Prostate gland (tissue), 2 donors: ENCODE measurements around the gene SPATA31D4. TPM values are rescaled to one million over a fixed set of nuclear protein-coding genes. Genes with fewer than 3 reads are reported as not detected.

Experiments used
- DNase-seq: peaks from one replicate; pipeline ENCODE4 v3.0.0-alpha.2; 2019; ENCODE audit warnings: low spot score
- H3K27ac ChIP-seq, 2 donors: fragments of 200-600 bp; sonication (generic); 2 replicates each; pipeline ENCODE4 v1.5.1; 2017 to 2019
- H3K27me3 ChIP-seq: fragments of 200-600 bp; sonication (generic); replicated peaks from 2 replicates; pipeline ENCODE4 v1.5.1; 2019; ENCODE audit not compliant: insufficient read depth
- H3K36me3 ChIP-seq, 2 donors: fragments of 200-600 bp; sonication (generic); 1 replicate in 1 of 2; 2 replicates in 1 of 2; pipeline versions ENCODE4 v1.5.1 to v1.8.1; 2017 to 2019
- H3K4me1 ChIP-seq: fragments of 200-600 bp; sonication (generic); replicated peaks from 2 replicates; pipeline ENCODE4 v1.5.1; 2019
- H3K4me3 ChIP-seq, 2 donors: fragments of 200-600 bp; sonication (generic); 2 replicates each; pipeline ENCODE4 v1.5.1; 2017 to 2019
- H3K9me3 ChIP-seq: fragments of 200-600 bp; sonication (generic); 2 replicates; pipeline ENCODE4 v1.5.1; 2017
- POLR2A ChIP-seq: fragments of 450-650 bp; IDR thresholded peaks from one replicate; pipeline ENCODE4 v1.6.1; 2016; ENCODE audit warnings: antibody characterized with exemption, mild to moderate bottlenecking
- POLR2AphosphoS5 ChIP-seq: sonication (generic); formaldehyde crosslinking; IDR thresholded peaks from one replicate; pipeline ENCODE4 v1.6.1; 2017; ENCODE audit warnings: antibody characterized with exemption
- WGBS: methylation state at CpG from one replicate; pipeline ENCODE4 v1.1.5; 2018; 5-methylcytosine and 5-hydroxymethylcytosine counted together
- intact Hi-C: fragments of 100-400 bp; cut with DNase I; formaldehyde crosslinking; loops from one replicate; pipeline ENCODE4 v1.14.2; 2022
- total RNA-seq, 2 donors: library from RNA; depleted of rRNA; stranded (reverse); fragments of >200 nt; gene quantifications; one replicate each; pipeline ENCODE4 v1.1.0, GENCODE V29; 2016
- TF ChIP-seq, protein P1 (sequence below), 4 experiments: fragments of 200-600 bp in 2 of 4; fragments of 450-650 bp in 2 of 4; sonication (generic) in 2 of 4; IDR thresholded peaks; 1 replicate in 3 of 4; 2 replicates in 1 of 4; pipeline ENCODE4 v1.5.1; 2016 to 2019; ENCODE audit warnings: antibody characterized with exemption in 4 of 4, mild to moderate bottlenecking in 2 of 4, moderate library complexity in 2 of 4

SPATA31D4 gene
- total RNA-seq, 2 donors from 2014 or later: 0.51 TPM; not detected in 1

DNA sequence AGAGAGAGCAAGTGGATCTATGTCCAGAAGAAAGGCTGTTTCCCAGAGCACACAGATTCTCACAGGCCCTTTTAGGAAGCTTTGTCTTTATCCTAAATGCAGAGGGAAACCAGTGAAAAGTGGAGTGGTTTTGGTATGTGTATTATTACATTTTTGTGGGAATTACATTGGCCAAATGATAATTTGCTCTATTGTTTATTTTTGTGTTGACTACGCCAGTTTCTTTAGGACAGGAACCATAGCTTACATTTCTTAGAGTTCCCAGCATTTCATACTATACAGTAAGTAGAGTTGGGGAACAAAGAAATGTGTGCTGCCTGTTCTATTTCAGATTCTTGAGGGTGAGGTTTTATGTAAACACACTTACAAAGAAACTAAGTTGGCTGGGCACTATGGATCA is 29.4 kb upstream of the SPATA31D4 start:
- Histone ChIP-seq H3K9me3 (no peaks in the 10 kb centered on the region), H3K36me3 (no peaks in the 10 kb centered on the region), H3K4me1 (no peaks in the 10 kb centered on the region), H3K27me3 (no peaks in the 10 kb centered on the region), H3K4me3 (no peak overlapping the region), H3K27ac (no peak overlapping the region)
- 88% methylated on average over 1 of the region's 1 CpG for WGBS
- TF ChIP-seq POLR2AphosphoS5 (no peak), POLR2A (no peak)
- TF ChIP-seq, protein P1, sequence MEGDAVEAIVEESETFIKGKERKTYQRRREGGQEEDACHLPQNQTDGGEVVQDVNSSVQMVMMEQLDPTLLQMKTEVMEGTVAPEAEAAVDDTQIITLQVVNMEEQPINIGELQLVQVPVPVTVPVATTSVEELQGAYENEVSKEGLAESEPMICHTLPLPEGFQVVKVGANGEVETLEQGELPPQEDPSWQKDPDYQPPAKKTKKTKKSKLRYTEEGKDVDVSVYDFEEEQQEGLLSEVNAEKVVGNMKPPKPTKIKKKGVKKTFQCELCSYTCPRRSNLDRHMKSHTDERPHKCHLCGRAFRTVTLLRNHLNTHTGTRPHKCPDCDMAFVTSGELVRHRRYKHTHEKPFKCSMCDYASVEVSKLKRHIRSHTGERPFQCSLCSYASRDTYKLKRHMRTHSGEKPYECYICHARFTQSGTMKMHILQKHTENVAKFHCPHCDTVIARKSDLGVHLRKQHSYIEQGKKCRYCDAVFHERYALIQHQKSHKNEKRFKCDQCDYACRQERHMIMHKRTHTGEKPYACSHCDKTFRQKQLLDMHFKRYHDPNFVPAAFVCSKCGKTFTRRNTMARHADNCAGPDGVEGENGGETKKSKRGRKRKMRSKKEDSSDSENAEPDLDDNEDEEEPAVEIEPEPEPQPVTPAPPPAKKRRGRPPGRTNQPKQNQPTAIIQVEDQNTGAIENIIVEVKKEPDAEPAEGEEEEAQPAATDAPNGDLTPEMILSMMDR (IDR thresholded peaks at IDR 0.05): no peak
- DNase-seq: no peak
- intact Hi-C loops: no loop called here

DNA sequence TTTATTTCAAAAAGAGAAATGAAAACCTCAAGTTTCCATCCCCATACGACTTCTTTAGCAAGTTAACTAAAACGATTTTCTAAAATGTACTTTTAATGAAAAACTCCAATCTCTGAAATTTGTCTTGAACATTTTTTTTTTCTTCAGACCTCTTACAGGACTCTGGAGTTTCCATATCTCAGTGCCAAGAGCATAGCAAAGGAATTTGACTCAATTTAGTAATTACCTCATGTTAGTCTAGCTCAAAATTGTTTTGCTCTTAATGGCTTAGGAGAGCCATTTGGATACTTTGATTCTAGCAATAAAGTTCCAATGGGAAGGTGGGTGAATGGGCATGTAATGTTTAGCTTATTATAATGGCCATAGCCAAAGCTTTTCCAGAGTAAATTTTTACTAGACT is 26.0 kb upstream of the SPATA31D4 start:
- WGBS: 89% methylated on average over 2 of the region's 2 CpGs
- intact Hi-C loops: no loop called here
- no peak for DNase-seq
- H3K4me1 ChIP-seq: no peaks in the 10 kb centered on the region
- H3K27ac ChIP-seq: no peak overlapping the region
- H3K27me3 ChIP-seq: no peaks in the 10 kb centered on the region
- H3K4me3 ChIP-seq: no peak overlapping the region
- TF ChIP-seq POLR2AphosphoS5 (no peak), POLR2A (no peak)
- TF ChIP-seq, protein P1 (IDR thresholded peaks at IDR 0.05): no peak
- H3K9me3 ChIP-seq: no peaks in the 10 kb centered on the region
- no peaks in the 10 kb centered on the region for H3K36me3 ChIP-seq

DNA sequence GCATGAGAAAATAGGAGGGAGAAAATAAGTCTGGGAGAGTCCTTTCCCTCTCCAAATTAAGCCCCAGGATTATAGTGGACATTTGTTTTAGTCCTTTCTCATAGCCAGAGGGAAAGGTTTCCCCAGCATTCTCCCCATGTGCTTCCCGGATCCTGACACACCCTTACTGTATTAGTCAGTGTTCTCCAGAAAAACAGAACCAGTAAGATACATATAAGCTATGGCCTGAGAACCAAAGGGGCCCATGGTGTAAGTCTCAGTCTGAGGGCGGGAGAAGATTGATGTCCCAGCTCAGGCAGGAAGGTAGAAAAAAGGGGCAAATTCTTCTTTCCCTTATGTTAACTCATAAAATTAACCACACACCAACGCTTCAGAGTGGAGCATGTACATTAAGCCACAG is 25.6 kb upstream of the SPATA31D4 start:
- H3K27ac ChIP-seq: no peak overlapping the region
- DNase-seq: no peak
- intact Hi-C loops: no loop called here
- H3K9me3 ChIP-seq: no peaks in the 10 kb centered on the region
- H3K4me3 ChIP-seq: no peak overlapping the region
- TF ChIP-seq, protein P1 (IDR thresholded peaks at IDR 0.05): no peak
- TF ChIP-seq POLR2A (no peak), POLR2AphosphoS5 (no peak)
- H3K27me3 ChIP-seq: no peaks in the 10 kb centered on the region
- no peaks in the 10 kb centered on the region for H3K36me3 ChIP-seq
- 90% methylated on average over 3 of the region's 3 CpGs for WGBS
- H3K4me1 ChIP-seq: no peaks in the 10 kb centered on the region

DNA sequence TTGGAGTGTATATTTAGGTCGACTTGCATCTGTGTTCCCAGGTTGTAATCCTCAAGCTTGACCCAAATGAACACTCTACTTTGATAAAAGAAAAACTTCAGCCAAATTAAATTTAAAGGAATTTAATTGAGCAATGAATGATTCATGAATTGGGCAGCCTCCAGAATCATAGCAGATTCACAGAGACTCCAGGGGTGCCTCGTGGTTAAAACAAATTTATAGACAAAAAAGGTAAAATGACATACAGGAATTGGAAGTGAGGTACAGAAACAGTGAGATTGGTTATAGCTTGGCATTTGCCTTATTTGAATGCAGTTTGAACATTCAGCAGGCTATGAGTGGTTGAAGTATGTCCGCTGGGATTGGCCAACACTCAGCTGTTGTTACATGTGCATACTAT is 21.6 kb upstream of the SPATA31D4 start:
- TF ChIP-seq POLR2A (no peak), POLR2AphosphoS5 (no peak)
- TF ChIP-seq, protein P1 (IDR thresholded peaks at IDR 0.05): no peak
- DNase-seq: no peak
- Histone ChIP-seq H3K27ac (no peak overlapping the region), H3K9me3 (no peaks in the 10 kb centered on the region), H3K36me3 (no peaks in the 10 kb centered on the region), H3K4me1 (no peaks in the 10 kb centered on the region), H3K27me3 (no peaks in the 10 kb centered on the region), H3K4me3 (no peak overlapping the region)
- 66% methylated on average over 3 of the region's 3 CpGs for WGBS
- intact Hi-C loops: no loop called here

DNA sequence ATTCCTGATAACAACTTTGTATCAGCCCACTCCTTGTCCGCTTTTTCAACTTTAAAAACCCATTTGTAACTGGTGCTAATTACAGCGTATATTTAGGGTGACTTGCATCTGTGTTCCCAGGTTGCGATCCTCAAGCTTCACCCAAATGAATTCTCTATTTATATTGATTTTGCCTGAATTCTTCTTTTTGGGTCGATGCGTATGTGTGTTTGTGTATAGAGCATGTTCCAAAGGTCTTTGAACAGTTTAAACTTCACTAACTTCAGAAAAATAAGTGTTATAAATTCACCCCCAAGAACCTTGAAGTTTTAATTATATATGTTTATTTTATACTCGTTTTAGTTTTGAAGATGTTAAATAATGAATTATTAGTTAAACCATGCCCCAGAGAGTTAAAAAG is 16.1 kb upstream of the SPATA31D4 start:
- Histone ChIP-seq H3K4me3 (no peak overlapping the region), H3K27me3 (no peaks in the 10 kb centered on the region), H3K27ac (no peak overlapping the region), H3K4me1 (no peaks in the 10 kb centered on the region), H3K36me3 (no peaks in the 10 kb centered on the region), H3K9me3 (no peaks in the 10 kb centered on the region)
- TF ChIP-seq, protein P1 (IDR thresholded peaks at IDR 0.05): no peak
- TF ChIP-seq POLR2A (no peak), POLR2AphosphoS5 (no peak)
- 93% methylated on average over 6 of the region's 6 CpGs for WGBS
- no peak for DNase-seq
- intact Hi-C loops: no loop called here
